DOHH2 (cell line): ENCODE results near the gene ZNF467.

Source experiments
- CTCF ChIP-seq: fragments of 200-600 bp; sonication (generic); IDR thresholded peaks from one replicate; pipeline ENCODE4 v1.5.1; 2014; ENCODE audit warnings: antibody characterized with exemption, mild to moderate bottlenecking, low read depth, low read length; ENCODE audit not compliant: poor library complexity, severe bottlenecking
- EZH2phosphoT487 ChIP-seq: fragments of 200-600 bp; sonication (generic); IDR thresholded peaks from 2 replicates; pipeline ENCODE4 v1.6.1; 2017; ENCODE audit warnings: borderline replicate concordance, mild to moderate bottlenecking, antibody characterized with exemption, low read length, moderate library complexity, mixed read lengths

DNA sequence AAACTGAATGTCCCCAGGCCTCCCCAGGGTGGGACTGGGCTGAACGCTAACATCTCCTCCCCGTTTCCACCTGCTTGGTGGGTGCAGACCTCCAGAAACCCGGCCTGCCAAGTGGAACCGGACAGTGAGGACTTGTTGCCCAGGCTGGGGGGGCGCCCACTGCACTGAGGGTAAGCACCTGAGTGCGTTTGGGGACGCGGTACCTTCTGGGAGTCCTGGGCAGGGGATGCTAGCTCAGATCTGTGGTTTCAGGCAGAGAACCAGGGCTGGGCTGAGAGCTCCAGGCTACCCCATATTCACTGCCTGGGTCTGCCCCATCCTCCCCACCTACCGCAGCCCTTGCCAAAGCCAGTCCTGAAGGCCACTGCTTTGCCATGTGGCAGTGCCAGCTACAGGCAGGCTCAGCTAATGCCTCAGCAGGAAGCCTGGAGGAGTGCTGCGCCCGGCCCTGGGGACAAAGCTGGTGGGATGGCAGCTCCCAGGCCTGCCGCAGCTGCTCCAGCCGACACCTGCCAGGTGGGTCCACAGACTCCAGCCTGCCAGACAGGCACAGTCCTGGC lies 3.5 kb upstream of the ZNF467 start:
- TF ChIP-seq CTCF (no peak), EZH2phosphoT487 (no peak)
